Thyroid gland (tissue), 4 donors: ENCODE data around the gene SLX9.

ENCODE experiments used
- POLR2A ChIP-seq, 2 donors: fragments of 450-650 bp; IDR thresholded peaks; one replicate each; pipeline ENCODE4 v1.6.1; 2017; ENCODE audit warnings: antibody characterized with exemption in 2 of 2, mild to moderate bottlenecking in 2 of 2, moderate library complexity in 1 of 2
- TF ChIP-seq, protein P1 (sequence below), 6 experiments: fragments of 200-600 bp in 3 of 6; fragments of 450-650 bp in 3 of 6; sonication (generic) in 3 of 6; IDR thresholded peaks; one replicate each; pipeline ENCODE4 v1.5.1; 2016 to 2019; ENCODE audit warnings: antibody characterized with exemption in 6 of 6, mild to moderate bottlenecking in 2 of 6, inconsistent platforms in 1 of 6, moderate library complexity in 1 of 6

DNA sequence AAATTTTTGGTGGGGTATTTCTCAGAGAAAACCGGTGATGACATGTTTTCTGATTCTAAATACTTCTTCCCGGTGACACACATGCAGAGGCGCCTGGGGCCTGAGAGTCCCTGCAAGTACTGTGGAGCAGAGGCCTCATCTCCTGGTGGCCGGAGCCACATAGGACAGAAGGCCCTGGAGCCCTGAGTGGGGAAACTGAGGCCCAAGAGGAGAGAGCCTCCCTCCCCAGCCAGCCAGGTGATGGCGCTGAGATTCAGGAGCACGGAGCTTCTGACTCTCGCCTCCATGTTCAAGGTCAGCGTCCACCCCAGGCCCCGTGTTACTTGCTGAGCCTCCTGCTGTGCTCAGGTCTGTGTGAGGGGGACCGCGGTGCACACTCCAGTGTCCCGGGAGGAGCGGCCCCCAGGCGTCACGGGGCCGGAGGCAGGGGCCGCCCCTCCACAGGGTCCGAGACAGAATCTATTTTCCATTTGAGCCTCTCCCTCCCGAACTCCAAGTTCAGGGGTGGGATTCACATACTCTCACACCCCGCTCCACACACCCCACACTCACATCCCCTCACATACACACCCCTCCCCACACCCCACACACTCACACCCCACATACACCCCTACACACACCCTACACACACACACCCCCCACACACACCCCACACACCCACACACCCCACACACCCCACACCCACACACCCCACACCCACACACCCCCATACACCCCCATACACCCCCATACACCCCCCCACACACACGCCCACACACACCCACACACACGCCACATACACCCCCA lies 43.8 kb downstream of the SLX9 start:
- TF ChIP-seq, protein P1, sequence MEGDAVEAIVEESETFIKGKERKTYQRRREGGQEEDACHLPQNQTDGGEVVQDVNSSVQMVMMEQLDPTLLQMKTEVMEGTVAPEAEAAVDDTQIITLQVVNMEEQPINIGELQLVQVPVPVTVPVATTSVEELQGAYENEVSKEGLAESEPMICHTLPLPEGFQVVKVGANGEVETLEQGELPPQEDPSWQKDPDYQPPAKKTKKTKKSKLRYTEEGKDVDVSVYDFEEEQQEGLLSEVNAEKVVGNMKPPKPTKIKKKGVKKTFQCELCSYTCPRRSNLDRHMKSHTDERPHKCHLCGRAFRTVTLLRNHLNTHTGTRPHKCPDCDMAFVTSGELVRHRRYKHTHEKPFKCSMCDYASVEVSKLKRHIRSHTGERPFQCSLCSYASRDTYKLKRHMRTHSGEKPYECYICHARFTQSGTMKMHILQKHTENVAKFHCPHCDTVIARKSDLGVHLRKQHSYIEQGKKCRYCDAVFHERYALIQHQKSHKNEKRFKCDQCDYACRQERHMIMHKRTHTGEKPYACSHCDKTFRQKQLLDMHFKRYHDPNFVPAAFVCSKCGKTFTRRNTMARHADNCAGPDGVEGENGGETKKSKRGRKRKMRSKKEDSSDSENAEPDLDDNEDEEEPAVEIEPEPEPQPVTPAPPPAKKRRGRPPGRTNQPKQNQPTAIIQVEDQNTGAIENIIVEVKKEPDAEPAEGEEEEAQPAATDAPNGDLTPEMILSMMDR (IDR thresholded peaks at IDR 0.05), result no peak
- no peak for TF ChIP-seq POLR2A (IDR thresholded peaks at IDR 0.05)
